ENCODE data around the gene PYGM. TPM values are rescaled to one million over a fixed set of nuclear protein-coding genes. Genes with fewer than 3 reads are reported as not detected.

Gene PYGM
- total RNA-seq, 1 experiment from 2014 or later = 6.6 TPM

DNA sequence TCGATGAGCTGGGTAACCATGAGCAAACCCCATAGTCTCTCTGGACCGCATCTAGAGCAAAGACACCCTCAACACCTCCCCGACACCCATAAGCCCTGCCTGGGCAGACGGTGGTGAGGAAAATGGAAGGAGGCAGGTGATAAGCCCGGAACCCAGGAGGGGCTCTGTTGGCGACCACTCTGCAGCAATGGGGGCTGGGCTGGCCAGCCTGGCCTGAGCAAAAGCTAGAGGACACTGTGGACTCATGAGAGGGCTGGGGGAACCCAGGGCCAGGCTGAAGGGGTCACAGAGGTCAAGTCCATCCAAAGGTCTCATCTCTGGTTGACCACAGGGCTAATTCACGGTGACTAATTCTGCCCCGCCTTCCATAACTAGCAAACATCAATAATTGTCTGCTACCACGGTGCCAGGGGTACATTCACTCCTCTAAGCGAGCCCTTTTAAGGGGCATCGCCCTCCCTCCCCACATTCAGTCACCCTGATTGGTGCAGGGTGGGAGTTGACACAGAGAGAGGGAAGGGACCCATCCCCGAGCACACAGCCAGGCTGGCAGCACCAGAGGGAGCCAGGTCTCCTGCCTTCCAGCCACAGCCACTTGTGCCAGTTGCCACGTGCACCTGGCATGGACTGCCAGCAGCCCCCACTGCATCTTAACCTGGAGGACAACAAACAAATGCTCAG, 4.0 kb downstream of the PYGM start:
- Mint-ChIP-seq H3K36me3 (no peaks in the 10 kb centered on the region), H3K9me3 (no peaks in the 10 kb centered on the region), H3K27me3 (ENCODE audit: low read depth) (no peaks in the 10 kb centered on the region; the same call in 1 of the 2 replicates), H3K27ac (no peak overlapping the region), H3K4me3 (no peak overlapping the region), H3K4me1 (peaks cover 39% of the 10 kb centered on the region)
- ATAC-seq (no peak), DNase-seq (ENCODE audit: low spot score) (no peak)
- ChIA-PET POLR2A (no interaction called here), CTCF (interaction anchor here (1.0 to 4.9 kb wide), 2 partner anchors 9 to 12 kb away, joined by 3 to 30 read pairs; partner anchors contain the start of gene RASGRP2)
- TF ChIP-seq TP53 (CRISPR knock-in tag; IDR thresholded peaks at IDR 0.05) = no peak
- no peak for TF ChIP-seq GABPB1 (CRISPR knock-in tag; IDR thresholded peaks at IDR 0.05)
- no peak for TF ChIP-seq NR1H2 (CRISPR knock-in tag; IDR thresholded peaks at IDR 0.05)
- TF ChIP-seq, protein P1, sequence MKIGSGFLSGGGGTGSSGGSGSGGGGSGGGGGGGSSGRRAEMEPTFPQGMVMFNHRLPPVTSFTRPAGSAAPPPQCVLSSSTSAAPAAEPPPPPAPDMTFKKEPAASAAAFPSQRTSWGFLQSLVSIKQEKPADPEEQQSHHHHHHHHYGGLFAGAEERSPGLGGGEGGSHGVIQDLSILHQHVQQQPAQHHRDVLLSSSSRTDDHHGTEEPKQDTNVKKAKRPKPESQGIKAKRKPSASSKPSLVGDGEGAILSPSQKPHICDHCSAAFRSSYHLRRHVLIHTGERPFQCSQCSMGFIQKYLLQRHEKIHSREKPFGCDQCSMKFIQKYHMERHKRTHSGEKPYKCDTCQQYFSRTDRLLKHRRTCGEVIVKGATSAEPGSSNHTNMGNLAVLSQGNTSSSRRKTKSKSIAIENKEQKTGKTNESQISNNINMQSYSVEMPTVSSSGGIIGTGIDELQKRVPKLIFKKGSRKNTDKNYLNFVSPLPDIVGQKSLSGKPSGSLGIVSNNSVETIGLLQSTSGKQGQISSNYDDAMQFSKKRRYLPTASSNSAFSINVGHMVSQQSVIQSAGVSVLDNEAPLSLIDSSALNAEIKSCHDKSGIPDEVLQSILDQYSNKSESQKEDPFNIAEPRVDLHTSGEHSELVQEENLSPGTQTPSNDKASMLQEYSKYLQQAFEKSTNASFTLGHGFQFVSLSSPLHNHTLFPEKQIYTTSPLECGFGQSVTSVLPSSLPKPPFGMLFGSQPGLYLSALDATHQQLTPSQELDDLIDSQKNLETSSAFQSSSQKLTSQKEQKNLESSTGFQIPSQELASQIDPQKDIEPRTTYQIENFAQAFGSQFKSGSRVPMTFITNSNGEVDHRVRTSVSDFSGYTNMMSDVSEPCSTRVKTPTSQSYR (CRISPR knock-in tag; IDR thresholded peaks at IDR 0.05) = no peak
- TF ChIP-seq TCF7 (CRISPR knock-in tag; IDR thresholded peaks at IDR 0.05; ENCODE audit: low read depth) = no peak
- TF ChIP-seq FOXP1 (CRISPR knock-in tag; IDR thresholded peaks at IDR 0.05; ENCODE audit: borderline replicate concordance) = no peak
- no peak for TF ChIP-seq SMAD4 (CRISPR knock-in tag; IDR thresholded peaks at IDR 0.05)
- TF ChIP-seq, protein P2, sequence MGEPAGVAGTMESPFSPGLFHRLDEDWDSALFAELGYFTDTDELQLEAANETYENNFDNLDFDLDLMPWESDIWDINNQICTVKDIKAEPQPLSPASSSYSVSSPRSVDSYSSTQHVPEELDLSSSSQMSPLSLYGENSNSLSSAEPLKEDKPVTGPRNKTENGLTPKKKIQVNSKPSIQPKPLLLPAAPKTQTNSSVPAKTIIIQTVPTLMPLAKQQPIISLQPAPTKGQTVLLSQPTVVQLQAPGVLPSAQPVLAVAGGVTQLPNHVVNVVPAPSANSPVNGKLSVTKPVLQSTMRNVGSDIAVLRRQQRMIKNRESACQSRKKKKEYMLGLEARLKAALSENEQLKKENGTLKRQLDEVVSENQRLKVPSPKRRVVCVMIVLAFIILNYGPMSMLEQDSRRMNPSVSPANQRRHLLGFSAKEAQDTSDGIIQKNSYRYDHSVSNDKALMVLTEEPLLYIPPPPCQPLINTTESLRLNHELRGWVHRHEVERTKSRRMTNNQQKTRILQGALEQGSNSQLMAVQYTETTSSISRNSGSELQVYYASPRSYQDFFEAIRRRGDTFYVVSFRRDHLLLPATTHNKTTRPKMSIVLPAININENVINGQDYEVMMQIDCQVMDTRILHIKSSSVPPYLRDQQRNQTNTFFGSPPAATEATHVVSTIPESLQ (CRISPR knock-in tag; IDR thresholded peaks at IDR 0.05) = no peak
- no peak for TF ChIP-seq E2F4 (CRISPR knock-in tag; IDR thresholded peaks at IDR 0.05; ENCODE audit: borderline replicate concordance, low read depth)
- no peak for TF ChIP-seq CREB1 (CRISPR knock-in tag; IDR thresholded peaks at IDR 0.05)
- no peak for TF ChIP-seq ZNF138 (CRISPR knock-in tag; conservative IDR thresholded peaks at IDR 0.05)
- TF ChIP-seq NFATC4 (CRISPR knock-in tag; IDR thresholded peaks at IDR 0.05) = no peak
- no peak for TF ChIP-seq NR2C2 (CRISPR knock-in tag; IDR thresholded peaks at IDR 0.05)
- no peak for TF ChIP-seq ZBTB21 (CRISPR knock-in tag; IDR thresholded peaks at IDR 0.05; ENCODE audit: borderline replicate concordance)
- TF ChIP-seq, protein P3, sequence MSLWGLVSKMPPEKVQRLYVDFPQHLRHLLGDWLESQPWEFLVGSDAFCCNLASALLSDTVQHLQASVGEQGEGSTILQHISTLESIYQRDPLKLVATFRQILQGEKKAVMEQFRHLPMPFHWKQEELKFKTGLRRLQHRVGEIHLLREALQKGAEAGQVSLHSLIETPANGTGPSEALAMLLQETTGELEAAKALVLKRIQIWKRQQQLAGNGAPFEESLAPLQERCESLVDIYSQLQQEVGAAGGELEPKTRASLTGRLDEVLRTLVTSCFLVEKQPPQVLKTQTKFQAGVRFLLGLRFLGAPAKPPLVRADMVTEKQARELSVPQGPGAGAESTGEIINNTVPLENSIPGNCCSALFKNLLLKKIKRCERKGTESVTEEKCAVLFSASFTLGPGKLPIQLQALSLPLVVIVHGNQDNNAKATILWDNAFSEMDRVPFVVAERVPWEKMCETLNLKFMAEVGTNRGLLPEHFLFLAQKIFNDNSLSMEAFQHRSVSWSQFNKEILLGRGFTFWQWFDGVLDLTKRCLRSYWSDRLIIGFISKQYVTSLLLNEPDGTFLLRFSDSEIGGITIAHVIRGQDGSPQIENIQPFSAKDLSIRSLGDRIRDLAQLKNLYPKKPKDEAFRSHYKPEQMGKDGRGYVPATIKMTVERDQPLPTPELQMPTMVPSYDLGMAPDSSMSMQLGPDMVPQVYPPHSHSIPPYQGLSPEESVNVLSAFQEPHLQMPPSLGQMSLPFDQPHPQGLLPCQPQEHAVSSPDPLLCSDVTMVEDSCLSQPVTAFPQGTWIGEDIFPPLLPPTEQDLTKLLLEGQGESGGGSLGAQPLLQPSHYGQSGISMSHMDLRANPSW (CRISPR knock-in tag; conservative IDR thresholded peaks at IDR 0.05; ENCODE audit: low read depth) = no peak
- no peak for TF ChIP-seq ELF4 (CRISPR knock-in tag; IDR thresholded peaks at IDR 0.05; ENCODE audit: low read depth)
- no peak for TF ChIP-seq ATF3 (CRISPR knock-in tag; conservative IDR thresholded peaks at IDR 0.05)
- no peak for TF ChIP-seq OVOL2 (CRISPR knock-in tag; IDR thresholded peaks at IDR 0.05; ENCODE audit: borderline replicate concordance)
